ENCODE measurements around the gene YARS1.
A peak's percentile ranks its signal among the peaks of the same experiment; 100 is the strongest.

The YARS1 gene

DNA sequence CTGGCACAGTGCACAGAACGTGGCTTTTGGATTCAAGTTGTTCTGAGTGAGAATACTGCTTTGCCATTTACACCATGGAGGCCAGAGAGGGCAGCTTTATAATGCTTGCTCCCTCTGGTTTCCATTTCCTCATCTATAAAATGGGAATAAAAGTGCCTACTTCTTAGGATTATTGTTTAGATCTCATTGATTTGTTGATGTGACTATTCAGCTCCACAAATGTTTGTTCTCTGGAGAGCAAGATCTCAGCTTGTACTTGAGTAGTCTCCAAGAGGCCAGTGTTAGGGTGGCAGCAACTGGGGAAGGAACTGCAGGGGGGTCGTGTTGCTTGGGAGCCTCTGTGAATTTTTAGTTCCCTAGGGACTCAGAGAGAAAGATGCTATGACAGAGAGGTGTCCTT lies 55.2 kb downstream of the YARS1 start:
- no peak for DNase-seq

GRCh38 chr1:32761253-32761877 lies 55.8 kb downstream of the YARS1 start:
- DNase-seq, result no peak

- DNase-seq, result no peak
Measured at GRCh38 chr1:32759997-32760623, 57.0 kb downstream of the YARS1 start.

GRCh38 chr1:32759521-32759981 lies 57.6 kb downstream of the YARS1 start:
- no peak for DNase-seq

DNA sequence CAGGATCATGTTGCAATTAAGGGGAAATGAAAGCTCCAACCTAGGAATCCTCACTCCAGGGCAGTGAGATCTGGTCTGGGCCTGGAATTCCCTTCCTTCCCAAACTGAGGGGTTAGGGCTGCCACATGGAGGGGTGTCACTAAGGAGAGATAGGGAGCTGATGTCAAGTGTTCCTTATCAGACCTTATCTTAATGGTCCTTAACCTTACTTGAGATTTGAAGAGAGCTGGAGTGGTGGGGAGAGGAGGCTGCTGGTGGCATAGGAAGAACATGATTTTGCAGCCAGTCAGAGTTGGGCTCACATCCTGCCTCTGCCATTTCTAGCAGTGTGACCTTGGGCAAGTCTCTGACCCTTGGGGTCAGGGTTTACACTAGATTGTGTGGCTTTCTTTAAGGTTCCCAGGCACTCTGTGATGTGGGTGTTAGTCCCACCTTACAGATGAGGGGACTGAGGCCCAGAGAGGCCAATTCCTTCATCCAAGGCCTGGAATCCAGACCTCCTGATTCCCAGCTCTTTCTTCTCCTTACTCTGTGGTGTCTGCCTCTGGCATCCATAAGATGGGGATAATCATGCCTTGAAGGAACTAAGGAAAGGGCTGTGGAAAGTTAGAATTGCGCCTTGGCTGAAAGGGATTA lies 58.2 kb downstream of the YARS1 start:
- DNase-seq, result no peak

- no peak for DNase-seq
Measured at GRCh38 chr1:32758177-32758794, 58.9 kb downstream of the YARS1 start.

DNA sequence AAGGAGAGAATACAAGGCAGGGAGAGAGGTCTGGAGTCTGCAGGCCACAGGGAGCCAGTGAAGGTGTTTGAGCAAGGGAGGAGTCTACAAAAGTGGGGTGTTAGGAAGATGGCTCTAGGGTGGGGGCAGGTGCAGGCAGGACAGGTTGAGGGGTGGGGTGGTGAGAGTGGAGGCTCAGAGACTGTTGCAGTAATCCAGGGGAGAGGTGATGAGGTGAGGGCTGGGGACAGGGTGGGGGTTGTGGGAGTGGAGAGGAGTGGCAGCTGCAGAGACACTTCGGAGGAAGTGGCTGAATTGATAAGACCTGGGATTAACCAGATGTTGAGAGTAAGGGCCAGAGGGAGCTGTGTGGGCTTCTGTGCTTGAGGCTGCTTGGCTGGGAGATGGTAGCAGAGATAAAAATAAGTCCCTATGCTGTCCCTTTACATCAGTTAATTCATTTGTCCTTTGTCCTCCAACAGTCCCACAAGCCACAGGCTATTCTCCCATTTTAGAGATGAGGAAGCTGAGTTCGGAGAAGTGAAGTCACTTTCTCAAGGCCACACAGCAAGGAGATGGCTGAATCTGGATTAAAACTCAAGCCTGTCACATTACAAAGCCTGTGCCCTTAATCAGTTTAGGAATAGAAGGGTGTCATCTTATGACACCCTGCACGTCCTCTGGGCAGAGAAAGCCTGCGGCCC lies 59.8 kb downstream of the YARS1 start:
- DNase-seq, result peak; percentile 70

DNA sequence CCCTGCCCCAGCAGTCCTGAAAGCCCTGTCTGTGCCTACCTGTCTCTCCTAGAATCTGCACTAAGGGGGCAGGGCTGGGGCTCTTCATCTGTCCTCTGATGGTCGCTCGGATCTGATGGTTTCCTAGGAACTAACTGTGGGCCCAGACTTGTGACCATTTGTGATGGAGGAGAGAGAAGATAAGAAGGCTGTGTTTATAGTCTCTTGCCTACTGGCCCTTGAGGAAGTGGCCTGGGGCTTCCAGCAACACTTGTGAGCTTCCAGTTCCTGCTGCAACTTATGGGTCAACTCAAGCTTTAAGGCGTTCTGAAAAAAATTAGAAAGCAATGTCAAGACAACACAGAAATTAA lies 61.4 kb downstream of the YARS1 start:
- DNase-seq, result peak; percentile 46

- DNase-seq, result no peak
Measured at GRCh38 chr1:32755098-32755809, 61.9 kb downstream of the YARS1 start.

DNA sequence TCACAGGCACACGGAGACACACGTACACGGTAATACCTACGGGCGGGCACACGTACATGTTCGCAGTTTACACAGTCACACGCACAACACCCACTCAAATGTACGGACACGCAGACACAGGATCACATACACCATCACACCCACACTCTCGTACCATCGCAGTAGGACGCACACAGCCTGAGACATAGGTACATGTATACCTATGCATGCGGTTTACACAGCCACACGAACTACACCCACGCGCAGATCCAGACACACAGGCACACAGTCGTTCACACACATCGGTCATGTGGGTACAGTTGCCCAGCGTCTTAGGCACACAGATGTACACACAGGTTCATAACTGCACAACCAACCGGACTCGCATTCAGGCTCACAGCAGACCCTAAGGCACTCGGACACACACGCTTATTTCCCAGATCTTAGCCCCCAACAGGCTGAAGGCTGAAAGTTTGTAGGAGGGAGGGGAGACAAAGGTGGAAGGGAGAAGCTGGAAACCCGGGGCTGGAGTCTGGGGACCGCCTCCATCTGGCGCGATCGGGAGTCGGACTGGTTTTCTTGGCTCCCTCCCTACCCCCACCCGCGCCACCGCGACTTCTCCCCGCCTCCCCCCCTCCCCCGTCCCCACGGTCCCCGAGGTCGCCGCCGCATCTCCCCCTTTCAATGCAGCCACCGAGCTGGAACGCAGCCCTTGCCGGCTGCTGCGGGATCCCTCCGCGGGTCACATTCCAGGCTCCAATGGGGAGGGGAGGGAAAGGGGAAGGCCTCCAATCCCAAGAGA lies 62.7 kb downstream of the YARS1 start:
- no peak for DNase-seq

- DNase-seq, result no peak
Measured at GRCh38 chr1:32753532-32754316, 63.4 kb downstream of the YARS1 start.

- no peak for DNase-seq
Measured at GRCh38 chr1:32749771-32750170, 67.4 kb downstream of the YARS1 start.

GRCh38 chr1:32749332-32749731 lies 67.8 kb downstream of the YARS1 start:
- peak; percentile 25 for DNase-seq

DNA sequence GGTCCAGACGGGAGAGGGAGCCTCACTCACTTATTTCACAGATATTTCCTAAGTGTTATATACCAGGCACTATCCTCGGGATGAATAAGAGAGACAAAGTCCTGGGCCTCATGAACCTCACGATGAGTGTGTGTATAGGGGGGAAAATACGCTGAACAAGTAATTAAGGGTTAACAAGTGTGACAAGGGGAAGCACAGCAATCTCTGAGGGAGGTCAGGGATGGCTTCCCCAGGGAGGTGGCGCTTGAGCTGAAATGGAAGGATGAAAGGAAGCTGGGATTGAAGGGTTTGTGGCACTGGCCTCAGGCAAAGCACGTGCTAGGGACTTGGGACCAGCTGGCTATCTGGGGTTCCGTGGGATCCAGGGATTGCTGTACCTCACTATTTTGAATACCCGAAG lies 68.2 kb downstream of the YARS1 start:
- no peak for DNase-seq

DNA sequence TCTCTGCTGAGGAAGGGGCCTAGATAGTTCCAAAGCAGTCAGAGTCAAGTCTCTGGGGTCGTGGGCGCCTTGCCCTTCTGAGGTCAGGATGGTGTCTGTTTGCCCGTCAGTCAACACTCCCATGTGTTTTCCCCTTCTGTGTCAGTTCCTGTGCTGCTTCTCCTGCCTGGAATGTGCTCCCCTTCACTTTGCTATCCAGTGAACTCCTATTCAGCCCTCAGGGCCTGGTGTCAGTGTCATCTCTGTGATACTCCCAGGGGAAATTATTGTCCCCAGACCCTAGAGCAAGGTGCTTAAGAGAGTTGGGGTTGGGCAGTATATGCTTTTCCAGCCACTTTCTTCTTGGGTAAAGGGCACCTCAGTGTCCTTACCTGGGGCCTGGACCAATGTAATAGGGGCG lies 68.8 kb downstream of the YARS1 start:
- DNase-seq, result no peak

DNA sequence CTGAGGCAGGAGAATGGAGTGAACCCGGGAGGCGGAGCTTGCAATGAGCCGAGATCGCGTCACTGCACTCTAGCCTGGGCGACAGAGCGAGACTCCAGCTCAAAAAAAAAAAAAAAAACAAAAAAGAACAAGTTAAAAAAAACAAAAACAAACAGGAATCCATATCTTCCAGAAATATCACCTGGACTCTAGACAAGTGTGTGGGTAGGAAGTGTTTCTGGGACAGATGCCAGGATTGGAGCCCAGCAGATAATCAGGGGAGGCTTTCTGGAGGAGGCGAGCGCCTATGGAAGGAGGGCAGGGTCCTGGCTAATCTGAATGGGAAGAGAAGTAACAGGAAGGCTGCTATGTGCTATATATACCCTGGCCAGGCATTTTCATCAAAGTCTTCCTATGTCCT lies 71.0 kb downstream of the YARS1 start:
- no peak for DNase-seq

GRCh38 chr1:32744071-32744425 lies 73.1 kb downstream of the YARS1 start:
- no peak for DNase-seq

- DNase-seq, result no peak
Measured at GRCh38 chr1:32743380-32744070, 73.6 kb downstream of the YARS1 start.

DNA sequence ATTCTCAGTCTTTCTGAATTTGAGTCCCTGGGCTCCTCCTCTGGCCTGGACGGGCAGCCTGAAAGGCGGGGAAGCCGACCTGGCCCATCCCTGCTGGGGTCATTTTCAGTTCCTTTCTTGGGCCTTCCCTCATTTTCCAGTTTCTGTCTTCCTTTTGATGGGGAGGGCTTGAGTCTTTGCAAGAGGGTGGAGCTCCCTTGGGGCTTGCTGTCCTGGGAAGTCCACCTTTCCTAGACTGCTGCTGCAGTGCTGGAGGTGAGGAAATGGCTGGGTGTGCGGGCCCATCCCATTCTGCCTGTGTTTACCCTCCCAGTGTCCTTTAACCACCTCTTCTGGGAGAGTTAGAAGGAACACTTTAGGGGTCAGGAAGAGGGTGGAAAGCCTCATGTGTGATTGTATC lies 74.2 kb downstream of the YARS1 start:
- peak; percentile 9 for DNase-seq

- no peak for DNase-seq
Measured at GRCh38 chr1:32742199-32742947, 74.8 kb downstream of the YARS1 start.

All from MV-4-11 (cell line).